ENCODE measurements around the gene MKRN1.
"Not testable (repeated sequence)": the region's sequence is repeated elsewhere in the genome, so short reads cannot be mapped to it uniquely, and the experiment has no call there.

The MKRN1 gene

DNA sequence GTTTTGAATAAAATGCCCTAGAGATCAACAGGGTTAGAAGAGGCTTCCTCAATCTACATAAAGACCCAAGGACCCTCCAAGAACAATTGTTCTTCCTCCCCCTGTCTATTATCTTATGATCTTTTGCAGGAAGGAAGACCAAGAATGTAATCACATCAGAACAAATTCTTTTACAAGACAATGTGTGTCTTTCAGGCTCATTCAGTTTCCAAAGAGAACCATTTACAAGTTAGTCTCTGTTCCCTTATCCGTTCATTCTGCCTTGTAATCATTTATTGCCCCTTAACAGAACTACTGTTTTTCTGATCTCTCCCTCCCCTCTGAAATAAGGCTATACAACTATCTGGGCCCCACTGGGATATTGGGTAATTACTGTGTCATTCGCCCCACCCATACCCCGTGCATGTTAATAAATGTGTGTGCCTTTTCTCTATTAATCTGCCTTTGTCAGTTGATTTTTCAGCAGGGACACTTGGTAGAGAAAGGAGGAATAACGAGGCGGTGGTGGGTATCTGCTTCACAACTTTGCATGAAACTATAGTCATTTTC, 5.7 kb upstream of the MKRN1 start:
- no peak for DNase-seq

DNA sequence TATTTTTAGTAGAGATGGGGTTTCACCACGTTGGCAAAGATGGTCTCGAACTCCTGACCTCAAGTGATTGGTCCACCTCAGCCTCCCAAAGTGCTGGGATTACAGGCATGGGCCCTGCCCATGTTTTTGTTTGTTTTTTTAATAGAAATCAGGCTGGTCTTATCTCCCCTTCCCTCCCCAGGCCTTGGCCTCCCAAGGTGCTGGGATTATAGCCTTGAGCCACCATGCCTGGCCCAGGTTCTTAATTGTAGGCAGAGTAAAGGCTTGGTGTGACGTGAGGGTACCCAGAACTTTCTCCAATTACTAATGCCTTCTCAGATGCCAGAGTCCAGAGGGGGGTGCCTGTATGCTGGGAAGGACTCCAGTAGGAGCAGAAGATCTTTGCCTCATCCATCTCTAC, 5.2 kb upstream of the MKRN1 start:
- DNase-seq = no peak

DNA sequence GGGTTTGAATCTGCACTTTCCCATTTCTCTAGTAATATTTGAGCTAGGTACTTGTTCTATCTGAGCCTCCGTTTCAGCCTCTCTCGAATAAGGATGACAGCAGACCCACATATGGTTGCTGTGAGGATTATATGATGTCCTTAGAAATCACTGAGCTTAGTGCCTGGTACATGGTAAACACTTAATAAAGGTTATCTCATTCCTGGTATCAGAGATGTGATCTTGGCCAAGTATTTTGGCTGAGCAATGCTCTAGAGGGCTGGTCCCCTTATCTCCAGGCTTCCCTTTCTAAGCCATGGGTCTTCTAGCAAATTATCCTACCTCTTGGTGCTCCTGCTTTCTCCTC, 407 bp upstream of the MKRN1 start:
- DNase-seq = no peak

DNA sequence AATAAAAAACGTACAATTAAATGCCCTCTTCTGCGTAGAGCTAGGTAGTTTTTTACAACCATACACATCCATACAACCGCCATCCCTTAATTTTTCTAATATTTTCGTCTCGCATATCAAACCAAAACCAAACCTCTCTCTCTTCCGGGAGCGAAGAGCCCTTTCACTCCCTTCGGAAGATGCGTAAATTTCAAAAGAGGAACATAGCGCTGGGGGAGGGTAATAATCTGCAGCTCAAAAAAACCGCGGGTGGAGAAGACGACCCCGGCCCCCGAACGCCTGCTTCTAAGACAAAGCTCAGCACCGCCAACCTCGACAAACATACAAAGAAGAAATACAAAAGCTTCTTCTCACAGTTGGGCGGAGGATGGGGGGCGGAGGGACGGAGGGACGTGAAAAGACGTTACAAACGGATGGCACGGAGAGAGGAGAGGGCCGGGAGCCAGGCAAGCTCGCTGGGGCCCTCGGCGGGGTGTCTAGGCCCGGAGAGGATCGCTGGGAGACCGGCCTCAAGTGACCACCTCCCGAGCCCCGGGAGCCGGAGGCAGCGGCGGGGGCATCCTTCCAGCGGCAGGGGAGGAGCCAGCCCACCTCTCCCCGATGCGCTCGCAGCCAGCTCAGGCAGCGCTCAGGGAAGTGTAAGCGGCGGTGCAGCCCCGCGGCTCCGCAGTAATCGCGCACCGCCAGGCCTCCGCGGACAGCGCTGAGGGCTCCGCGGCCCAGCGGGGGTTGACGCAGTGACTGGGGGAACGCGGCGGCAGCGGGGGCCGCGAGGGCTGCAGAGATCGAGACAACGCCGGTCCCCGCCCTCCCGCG, 851 bp downstream of the MKRN1 start:
- peak; percentile 54 for DNase-seq

DNA sequence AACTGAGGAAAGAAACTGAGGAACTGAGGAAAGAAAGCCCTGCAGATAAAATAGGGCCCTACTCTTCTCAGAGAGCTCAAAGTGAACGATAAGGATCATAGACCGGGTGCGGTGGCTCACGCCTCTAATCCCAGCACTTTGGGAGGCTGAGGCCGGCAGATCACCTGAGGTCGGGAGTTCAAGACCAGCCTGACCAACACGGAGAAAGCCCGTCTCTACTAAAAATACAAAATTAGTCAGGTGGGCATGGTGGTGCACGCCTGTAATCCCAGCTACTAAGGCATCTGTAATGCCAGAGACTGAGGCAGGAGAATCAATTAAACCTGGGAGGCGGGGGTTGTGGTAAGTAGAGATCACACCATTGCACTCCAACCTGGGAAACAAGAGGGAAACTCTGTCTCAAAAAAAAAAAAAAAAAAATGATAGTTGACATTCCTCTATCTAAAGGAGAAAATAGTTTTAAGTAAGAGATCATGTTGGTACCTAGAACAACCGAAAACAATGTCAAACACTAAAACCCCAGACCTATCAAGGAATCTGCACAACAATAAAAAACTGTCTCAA, 2.5 kb downstream of the MKRN1 start:
- DNase-seq = no peak

DNA sequence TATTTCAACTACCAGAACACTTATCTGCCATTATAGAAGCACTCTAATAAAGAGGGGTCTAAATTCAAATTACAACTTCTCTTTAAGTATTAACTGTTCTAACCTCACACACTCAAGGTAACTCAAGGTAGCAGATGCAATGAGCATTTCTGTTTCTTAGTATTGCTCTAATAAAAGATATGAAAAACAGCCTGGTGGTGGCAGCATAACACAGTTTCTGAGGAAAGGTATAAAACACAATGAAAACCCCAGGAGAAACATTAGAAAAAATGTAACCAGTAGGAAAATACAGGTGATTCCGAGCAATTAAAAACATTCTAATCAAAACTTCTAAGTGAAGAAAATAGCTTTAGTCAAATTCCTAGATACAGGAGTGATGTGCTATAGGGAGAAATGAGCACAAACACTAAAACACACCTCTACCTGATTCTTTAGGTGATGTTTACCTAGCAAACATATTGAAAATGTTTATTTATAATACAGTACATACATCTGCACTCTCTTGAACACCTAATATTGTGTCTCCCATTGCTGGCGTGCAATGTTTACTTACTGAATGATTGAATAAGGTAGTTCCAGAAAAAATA, 3.5 kb downstream of the MKRN1 start:
- DNase-seq = no peak

DNA sequence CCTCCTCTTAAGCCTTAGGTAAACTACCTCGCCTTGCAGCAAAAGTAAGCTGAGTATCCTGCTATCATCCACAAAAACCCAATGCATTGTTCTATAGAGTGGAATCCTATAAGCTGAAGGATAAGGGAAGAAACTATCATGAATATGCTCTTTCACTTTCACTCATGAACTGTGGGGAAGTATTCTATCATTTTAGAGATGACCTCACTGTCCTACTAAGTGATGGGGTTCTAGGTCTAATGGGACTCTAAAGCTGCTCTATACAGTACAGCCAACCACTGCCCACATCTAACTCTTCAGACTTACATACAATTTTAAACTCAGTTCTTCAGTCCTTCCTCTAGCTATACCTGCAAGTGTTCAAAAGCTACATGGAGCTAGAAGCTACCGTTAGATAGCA, 16.2 kb downstream of the MKRN1 start:
- DNase-seq = no peak

DNA sequence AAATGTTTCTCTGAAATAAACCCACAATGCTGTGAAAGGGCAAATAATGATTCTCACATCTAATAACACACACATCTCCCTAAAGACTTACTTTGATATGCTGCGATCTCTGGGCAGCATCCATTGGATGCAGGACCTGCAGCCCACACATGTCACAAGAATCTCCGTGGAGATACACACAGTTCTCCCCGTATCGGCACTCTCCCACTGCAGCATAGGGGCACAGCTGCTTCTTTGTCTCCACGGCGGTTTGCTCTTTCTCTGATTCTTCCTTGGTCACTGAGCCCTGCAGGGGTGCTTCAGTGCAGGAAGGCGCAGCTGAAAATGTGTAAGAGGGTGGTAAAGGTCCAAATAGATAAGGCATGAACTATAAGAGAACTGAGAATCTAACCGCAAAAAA, 20.4 kb downstream of the MKRN1 start:
- no peak for DNase-seq

DNA sequence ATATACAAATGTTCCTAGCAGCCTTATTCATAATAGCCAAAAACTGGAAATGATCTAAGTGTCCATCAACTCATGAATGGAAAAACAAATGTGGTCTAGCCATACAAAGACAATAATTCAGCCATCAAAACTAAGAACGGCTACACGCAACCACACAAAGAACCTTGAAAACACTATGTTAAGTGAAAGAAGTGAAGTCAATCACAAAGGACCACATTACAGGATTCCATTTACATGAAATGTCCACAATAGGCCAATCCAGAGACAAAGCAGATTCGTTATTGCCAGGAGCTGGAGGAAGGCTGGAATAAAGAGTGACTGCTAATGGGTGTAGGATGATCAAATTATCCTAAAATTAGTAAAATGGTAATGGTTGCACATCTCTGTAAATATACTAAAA, 21.1 kb downstream of the MKRN1 start:
- DNase-seq = no peak

DNA sequence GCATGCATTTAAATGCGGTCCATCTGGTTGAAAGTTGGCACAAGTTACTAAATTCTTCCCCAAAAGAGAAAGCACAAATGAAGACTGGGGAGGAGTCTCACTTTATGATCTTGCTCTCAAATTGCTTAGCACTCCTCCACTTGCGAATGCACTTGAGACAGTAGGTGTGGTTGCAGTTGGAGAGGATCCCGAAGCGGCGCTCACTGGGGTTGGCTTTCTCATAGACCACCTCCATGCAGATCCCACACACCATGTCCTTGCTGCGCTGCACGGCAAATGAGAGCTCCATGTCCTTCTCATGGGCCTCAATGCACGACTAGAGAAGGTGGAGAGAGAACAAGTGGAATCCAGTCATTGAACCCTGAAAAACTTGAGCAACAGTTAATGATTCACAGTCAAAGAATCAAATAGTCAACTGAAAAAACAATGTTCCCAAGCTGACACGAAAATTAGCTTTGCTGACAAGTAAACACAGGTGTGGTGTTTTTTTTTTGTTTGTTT, 22.7 kb downstream of the MKRN1 start:
- DNase-seq = no peak

DNA sequence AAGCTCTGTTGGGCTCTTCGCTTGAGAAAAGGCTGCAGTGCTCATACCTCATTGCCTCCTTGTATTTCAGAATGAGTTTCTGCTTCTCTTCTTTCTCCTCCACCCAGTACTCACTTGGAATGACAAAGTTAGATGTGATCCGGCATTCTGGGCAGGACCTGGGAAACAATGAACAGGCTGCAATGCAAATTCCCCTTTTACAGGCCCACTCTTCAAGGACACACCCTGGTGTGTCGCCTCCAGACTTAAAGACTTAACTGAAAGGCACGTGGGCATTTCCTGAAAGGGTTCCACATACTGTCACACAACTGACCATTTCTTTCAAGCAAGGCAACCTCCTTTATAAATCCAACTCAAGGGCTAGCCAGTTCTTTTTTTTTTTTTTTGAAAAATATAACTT, 23.6 kb downstream of the MKRN1 start:
- no peak for DNase-seq

DNA sequence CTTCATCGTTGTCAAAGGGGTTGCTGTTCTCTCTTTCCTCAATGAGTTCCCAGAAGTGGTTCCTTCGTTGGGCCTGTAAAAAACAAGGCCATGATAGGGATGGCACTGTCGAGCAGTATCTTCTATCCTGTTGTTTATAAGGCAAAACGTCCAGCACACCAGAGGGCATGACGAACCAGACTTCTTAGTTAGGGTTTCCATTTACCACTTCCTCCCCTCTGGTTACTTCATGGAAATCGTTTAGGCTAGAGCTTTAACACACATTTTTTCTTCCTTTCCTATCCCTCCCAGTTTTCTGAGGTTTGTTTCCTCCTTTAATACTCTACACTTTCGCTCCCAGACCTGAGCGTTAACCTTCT, 24.7 kb downstream of the MKRN1 start:
- no peak for DNase-seq

DNA sequence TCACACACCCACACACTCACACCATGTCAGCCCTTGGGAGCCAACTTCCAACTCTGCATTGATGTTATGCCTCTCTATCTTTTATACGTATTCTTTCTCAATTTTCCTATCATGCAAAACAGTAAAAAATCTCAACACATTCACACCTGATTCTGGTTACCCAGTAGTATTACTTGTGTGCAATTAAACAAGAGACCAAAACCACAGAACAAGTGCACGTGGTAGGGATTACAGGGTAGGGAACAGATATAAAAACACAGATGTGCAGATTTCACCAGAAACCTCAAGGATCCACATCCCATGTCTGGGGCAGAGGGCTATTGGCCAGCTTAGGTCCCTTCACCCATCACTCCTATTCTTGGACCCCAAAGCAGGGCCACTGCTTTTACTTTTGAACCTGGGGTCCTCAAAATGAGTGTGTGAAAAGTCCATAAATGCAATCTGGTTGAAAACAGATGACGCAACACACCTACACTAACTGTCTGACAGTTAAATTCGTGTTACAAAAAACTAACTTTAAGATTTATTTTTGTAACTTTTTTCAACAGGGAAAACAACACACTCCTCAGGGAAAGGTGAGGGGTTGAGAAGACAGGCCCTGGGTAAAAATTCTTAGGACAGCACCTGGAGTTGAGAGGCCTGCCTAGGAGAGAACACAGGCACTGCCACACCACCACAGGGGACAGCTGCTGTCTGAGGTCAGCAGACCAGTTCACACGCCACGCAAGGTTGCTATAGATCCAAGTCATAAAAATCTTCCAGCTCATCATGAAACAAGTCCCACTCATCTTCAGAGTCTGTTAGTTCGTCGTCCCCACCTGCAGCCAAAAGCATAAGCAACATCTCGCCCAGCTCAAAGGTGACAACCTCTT, 25.3 kb downstream of the MKRN1 start:
- DNase-seq = not testable (repeated sequence)

DNA sequence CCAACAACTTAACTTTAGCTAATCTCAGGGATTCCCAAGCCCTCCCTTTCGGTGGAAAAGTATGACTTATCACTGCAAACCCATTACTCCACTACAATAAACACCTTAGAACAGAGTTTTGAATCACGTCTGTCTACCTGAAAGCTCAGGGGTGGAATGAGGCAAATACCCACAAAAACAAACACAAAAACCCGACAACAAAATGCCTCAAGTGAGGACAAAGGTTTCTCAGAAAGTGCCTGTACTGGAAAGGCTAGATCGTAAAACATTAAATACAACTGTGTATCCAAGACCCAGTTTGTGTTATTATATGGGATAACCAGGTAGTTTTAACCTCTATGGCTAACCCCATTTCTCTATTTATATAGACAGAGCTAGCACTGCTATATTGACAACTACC, 26.0 kb downstream of the MKRN1 start:
- no peak for DNase-seq

DNA sequence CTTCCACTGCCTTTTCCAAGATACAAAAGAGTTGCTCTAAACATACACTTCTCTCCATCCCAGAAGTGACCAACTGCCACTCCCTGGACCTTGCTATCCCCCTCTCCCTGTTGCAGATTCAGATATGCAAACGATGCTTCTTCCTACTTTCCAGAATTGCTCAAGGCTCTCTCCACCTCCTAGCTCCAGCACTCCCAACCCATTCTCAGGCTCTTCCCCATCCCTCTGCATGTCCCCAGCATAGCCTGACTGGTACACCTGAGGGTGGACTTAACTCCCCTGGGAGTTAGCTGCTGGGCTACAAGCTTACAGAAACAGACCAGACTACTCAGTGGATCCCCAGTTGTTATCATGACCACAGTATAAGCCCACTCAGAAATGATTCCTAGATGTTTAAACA, 27.6 kb downstream of the MKRN1 start:
- DNase-seq = no peak

DNA sequence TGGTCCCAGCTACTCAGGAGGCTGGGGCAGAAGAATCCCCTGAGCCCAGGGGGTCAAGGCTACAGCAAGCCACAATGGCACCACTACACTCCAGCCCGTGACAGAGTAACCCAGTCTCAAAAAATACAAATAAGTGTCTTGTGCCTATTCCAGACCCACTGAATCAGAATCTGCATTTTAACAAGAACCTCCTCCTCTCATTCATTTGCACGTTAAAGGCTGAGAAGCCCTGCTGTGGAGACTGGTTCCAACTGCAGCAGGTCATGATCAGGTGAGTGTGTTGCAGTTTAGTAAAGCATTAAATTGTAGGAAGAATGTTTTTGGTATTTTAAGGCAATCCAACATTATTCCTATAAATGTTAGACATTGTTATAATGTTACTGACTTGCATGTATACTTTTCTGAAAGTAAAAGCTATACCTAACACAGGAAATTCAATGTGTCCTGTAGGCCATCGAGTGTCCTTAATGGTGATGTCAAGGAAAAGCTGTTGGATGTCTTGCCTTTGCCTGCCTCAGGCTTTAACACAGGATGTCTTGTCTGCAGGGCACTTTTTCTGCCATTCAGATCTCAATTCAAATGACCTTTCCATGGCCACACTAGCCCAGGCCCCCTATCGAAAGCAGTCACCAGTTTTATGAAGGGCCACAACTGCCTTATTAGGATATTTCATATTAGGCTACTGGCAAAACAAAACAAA, 30.4 kb downstream of the MKRN1 start:
- no peak for DNase-seq

DNA sequence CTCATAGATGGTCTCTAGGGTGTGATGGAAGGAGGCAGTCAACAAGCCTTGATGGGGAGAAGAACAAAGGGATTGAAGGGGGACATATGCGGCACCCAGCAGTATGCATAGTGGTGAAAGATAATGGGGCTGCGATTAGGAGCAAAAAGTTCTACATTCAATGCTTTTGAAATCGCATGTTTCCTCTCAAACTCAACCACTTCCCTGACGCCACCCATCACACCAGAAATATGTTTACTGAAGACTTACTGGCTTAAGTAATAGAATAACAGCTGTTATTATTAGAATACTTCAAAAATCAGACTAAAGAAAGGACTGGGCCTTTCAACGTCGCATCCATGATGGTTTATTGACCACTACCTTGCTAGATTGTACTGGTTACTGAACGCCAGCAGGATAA, 31.5 kb downstream of the MKRN1 start:
- DNase-seq = no peak

DNA sequence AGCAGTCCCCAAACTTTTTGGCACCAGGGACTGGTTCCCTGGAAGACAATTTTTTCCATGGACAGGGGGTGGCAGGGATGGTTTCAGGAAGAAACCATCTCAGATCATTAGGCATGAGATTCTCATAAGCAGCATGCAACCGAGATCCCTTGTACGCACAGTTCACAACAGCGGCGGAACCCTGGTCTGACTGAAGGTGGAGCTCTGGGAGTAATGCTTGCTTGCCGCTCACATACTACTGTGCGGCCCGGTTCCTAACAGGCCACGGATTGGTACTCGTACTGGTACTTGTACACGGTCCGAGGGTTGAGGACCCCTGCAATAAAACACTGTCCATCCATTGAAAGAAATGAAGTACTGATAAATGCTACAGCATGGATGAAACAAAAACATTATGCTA, 32.8 kb downstream of the MKRN1 start:
- DNase-seq = no peak

DNA sequence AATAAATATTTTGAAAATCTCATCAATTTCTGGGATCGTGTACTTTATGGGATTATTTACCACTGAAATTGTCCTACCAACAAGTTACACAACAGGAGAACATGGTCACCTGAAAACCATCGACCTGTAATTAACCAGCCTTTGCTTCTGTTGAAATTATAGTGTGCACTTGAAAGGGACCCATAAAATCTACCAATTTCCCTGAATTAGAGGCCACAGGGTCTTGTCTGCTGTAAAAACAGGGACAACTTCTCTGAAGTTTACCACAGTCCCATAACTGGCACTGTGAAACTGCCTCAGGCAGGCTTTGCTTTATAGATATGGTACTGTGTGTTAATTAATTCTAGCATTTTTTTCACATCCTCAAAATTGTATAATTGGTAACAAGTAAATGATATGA, 37.8 kb downstream of the MKRN1 start:
- DNase-seq = no peak

DNA sequence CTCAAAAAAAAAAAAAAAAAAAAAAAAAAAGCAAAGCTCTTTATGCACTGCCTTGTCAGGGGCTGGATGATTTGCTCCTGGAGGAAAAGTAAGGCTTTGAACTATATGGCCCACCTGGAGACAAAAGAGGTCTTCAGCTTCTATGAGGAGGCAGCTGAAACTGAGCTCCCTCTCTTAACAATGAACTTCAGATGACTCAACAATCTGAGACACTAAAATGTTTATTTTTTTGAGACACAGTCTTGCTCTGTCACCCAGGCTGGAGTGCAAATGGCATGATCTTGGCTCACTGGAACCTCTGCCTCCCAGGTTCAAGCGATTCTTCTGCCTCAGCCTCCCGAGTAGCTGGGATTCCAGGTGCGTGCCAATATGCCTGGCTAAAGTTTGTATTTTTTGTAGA, 38.7 kb downstream of the MKRN1 start:
- DNase-seq = no peak

DNA sequence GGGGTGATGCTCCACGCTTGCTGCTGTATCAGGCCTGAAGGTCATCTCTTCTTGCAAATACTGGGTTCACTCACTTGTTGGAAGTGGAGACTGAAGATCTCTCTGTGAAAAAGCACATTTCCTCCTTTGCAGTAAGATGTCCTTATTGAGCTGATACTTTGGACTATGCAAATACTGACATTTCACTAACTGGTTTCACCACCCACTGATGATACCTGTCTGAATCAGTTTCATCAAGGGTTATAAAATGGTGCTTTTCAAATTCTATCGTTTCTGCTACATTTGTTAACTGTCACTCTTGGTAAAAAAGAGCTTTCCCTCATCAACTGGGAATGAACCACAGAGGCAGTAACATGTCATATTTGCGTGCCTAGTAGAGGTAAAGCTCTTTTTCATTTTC, 39.9 kb downstream of the MKRN1 start:
- no peak for DNase-seq

DNA sequence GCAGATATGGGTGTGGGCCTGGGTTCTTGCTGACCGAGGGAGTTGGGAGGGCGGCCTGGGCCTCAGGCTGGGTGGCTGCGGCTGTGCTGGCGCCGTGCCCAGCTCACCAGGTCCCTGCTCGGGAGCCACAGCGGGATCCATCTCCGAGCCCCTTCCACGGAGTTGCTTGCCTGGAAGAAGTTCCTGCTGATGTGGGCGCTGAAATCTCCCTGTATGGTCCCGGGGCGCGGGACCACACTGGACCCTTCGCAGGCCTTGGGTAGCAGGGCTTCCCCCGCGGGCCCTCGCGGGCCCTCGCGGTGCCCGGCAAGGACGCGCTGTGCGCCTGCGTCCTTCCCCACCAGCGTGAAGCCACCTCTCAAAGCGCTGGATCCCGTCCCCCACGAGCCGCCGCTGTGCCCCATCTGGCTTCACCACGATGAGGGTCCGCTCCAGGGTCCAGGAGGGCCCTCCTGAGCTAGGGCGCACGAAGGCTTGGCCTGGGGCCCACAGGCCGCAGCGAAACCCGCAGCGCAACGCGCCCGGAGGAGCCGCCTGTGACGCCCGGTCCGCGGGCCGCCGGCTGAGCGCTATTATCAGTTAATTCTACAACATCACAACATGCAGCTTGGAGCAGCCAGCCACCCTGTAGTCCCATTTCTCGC, 43.9 kb downstream of the MKRN1 start:
- DNase-seq = peak; percentile 27

Measured in right hindlimb (tissue), 1 donor.